HUES6 (cell line): ENCODE results near the gene LRRC17.

Experiments used
- H3K27ac ChIP-seq: 2 replicates; pipeline ENCODE4 v1.7.0; 2013; ENCODE audit warnings: low read depth, mild to moderate bottlenecking, low read length, inconsistent platforms
- H3K27me3 ChIP-seq: 2 replicates; pipeline ENCODE4 v1.6.1; 2013; ENCODE audit warnings: low read length; ENCODE audit not compliant: control insufficient read depth, insufficient read depth
- H3K36me3 ChIP-seq: 2 replicates; pipeline ENCODE4 v1.6.1; 2013; ENCODE audit warnings: low read length; ENCODE audit not compliant: control insufficient read depth, insufficient read depth
- H3K4me1 ChIP-seq: 2 replicates; pipeline ENCODE4 v1.6.1; 2013; ENCODE audit warnings: low read length; ENCODE audit not compliant: control insufficient read depth, insufficient read depth
- H3K4me3 ChIP-seq: 2 replicates; pipeline ENCODE4 v1.5.1; 2013; ENCODE audit warnings: low read depth, low read length
- H3K9ac ChIP-seq: one replicate; pipeline ENCODE4 v1.6.1; 2013; ENCODE audit warnings: mild to moderate bottlenecking, low read length
- H3K9me3 ChIP-seq: 2 replicates; pipeline ENCODE4 v1.6.1; 2013; ENCODE audit warnings: low read depth, low read length; ENCODE audit not compliant: control insufficient read depth, insufficient read depth

The LRRC17 gene, protein sequence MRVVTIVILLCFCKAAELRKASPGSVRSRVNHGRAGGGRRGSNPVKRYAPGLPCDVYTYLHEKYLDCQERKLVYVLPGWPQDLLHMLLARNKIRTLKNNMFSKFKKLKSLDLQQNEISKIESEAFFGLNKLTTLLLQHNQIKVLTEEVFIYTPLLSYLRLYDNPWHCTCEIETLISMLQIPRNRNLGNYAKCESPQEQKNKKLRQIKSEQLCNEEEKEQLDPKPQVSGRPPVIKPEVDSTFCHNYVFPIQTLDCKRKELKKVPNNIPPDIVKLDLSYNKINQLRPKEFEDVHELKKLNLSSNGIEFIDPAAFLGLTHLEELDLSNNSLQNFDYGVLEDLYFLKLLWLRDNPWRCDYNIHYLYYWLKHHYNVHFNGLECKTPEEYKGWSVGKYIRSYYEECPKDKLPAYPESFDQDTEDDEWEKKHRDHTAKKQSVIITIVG

DNA sequence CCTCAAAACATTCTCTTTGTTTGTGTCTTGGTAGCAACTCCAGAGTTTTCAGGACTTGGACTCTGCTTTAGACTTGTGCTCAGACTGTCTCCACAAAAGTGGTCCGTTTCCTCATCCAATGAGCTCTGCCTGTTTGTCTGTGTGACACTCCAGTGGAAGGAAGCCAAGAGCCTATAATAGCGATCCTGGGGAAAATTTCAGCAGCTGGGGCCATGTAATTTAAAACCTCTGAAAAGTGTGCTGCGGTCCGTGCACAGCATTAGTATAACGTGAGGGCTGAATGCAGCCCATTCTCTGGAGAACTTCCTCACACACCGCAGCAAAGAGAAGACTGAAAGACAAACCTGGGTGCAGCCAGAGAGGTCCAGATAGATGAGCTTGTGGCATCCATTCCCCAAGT lies at the start of gene LRRC17:
Gene LRRC17, plus strand, starts transcription at position 259 of the 400 bp plus-strand sequence. CDS start 20,914 bp downstream, outside the sequence.
- Histone ChIP-seq H3K27ac (no peak within 1 kb of the TSS), H3K27me3 (no peaks in the 10 kb centered on the region), H3K9me3 (no peaks in the 10 kb centered on the region), H3K9ac (no peak within 1 kb of the TSS), H3K4me1 (peaks cover 19% of the 10 kb centered on the region), H3K36me3 (no peaks in the 10 kb centered on the region; the same call in 1 of the 2 replicates), H3K4me3 (no peak within 1 kb of the TSS)

DNA sequence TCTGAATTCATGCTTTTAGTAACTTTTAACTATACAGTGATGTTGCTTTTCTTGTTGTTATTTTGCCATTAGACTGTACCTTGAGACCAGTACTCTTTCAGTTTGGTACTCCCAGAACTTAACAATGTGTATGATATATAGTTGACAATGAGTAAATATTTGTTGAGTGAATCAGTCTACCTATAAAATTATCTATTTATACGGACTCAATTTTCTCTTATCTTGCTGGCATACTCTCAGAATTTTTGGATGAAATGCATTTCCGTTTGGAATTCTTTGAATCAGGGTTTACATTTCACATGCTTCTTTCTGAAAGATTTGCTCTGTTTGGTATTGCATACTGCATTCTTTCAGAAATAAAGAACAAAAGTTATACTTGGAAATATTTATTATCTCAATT lies 47.8 kb upstream of the LRRC17 start:
- no peaks in the 10 kb centered on the region for H3K4me1 ChIP-seq
- no peak overlapping the region for H3K9ac ChIP-seq
- H3K9me3 ChIP-seq = no peaks in the 10 kb centered on the region
- H3K27ac ChIP-seq = no peak overlapping the region
- H3K27me3 ChIP-seq = no peaks in the 10 kb centered on the region
- no peak overlapping the region for H3K4me3 ChIP-seq
- no peaks in the 10 kb centered on the region; the same call in 1 of the 2 replicates for H3K36me3 ChIP-seq

DNA sequence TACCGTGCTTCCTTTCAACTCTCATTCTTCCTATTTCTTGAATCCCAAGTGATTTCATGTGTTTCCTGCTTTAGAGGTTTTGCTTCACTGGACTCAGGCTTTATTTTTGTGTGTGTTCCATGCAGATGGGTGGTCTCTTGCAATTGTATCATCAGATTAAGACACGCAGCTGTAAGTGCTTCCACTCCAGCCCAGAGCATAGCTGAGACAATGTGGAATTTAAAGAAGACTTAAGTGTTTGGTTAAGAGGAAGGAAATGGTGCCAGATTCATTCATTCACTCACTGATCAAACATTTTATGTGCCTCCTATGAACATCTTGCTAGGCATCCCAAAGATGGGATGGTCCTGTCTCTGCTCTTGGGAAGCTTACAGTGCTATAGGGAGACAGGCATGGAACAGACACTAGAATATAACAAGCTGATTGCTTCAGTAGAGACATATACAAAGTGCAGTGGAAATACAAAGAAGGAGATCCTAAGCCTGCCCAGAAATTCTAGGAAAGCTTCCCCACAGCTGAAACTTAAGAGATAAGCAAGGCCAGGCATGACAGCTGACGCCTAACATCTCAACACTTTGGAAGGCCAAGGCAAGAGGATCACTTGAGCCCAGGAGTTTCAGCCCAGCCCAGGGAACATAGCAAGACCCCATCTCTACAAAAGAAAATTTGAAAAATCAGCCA lies 46.1 kb upstream of the LRRC17 start:
- H3K9ac ChIP-seq = no peak overlapping the region
- no peak overlapping the region for H3K4me3 ChIP-seq
- H3K9me3 ChIP-seq = no peaks in the 10 kb centered on the region
- H3K36me3 ChIP-seq = no peaks in the 10 kb centered on the region; the same call in 1 of the 2 replicates
- no peaks in the 10 kb centered on the region for H3K27me3 ChIP-seq
- H3K27ac ChIP-seq = no peak overlapping the region
- H3K4me1 ChIP-seq = no peaks in the 10 kb centered on the region

DNA sequence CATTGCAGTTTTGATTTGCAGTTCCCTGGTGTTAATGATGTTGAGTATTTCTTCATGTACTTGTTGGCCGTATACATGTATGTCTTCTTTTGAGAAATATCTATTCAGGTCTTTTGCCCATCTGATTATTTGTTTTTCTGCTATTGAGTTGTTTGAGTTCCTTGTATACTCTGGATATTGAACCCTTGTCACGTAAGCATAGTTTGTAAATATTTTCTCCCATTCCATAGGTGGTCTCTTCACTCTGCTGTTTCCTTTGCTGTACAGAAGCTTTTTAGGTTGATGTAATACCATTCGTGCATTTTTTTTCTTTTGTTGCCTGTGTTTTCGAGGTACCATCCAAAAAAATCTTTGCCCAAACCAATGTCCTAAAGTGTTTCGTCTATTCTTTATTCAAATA lies 43.6 kb upstream of the LRRC17 start:
- H3K4me3 ChIP-seq = no peak overlapping the region
- no peaks in the 10 kb centered on the region; the same call in 1 of the 2 replicates for H3K36me3 ChIP-seq
- no peak overlapping the region for H3K27ac ChIP-seq
- H3K9me3 ChIP-seq = no peaks in the 10 kb centered on the region
- H3K4me1 ChIP-seq = no peaks in the 10 kb centered on the region
- H3K27me3 ChIP-seq = no peaks in the 10 kb centered on the region
- H3K9ac ChIP-seq = no peak overlapping the region

DNA sequence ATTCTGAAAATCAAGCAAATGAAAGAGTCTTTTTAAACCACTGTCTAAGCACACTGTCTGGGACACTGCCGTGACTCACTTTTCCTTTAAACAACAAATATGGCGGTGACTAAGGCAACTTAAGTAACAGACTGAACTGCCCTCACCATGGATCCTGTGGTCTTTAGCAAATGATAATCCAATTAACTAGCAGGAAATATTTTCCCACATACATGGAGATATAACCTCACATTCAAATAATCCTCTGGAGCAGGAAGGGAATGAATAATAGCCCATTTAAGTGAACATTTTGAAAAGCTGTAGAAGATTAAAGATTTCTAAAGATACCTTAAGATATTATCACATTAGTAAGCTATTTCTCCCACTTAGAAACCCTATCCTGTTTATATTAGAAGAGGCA lies 40.3 kb upstream of the LRRC17 start:
- no peaks in the 10 kb centered on the region for H3K9me3 ChIP-seq
- no peak overlapping the region for H3K4me3 ChIP-seq
- H3K9ac ChIP-seq = no peak overlapping the region
- H3K27ac ChIP-seq = no peak overlapping the region
- H3K36me3 ChIP-seq = no peaks in the 10 kb centered on the region; the same call in 1 of the 2 replicates
- no peaks in the 10 kb centered on the region for H3K27me3 ChIP-seq
- H3K4me1 ChIP-seq = peaks cover 4% of the 10 kb centered on the region; the same call in 1 of the 2 replicates

DNA sequence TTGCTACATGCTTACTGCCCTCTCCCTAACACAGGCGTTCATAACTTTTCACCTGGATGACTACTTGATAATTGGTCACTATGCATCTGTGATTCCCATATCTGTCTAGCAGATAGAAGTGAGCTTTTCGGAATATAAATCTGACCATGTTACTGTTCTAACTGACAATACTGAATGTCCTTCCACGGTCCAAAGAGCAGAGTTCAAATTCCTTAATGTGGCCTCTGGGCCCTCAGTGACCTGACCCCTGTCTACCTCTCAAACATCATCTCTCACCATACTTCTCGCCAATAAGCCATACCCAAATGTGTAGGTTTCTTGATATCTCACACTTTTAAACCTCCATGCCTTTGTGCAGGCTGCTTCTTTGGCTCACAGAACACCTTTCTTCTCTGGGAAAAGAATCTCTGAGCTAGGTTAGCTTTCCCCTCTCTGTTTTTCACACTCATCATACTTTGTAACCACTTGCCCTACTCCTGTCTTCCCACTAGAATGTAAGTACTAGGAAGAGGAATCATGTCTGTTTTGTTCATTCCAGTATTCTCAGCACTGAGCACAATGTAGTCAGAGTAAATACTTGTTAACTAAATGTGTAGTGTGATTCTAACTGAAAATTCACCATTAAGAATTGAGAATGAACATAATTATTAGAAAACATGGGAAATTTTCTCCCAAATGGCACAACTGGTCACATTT lies 39.2 kb upstream of the LRRC17 start:
- H3K27ac ChIP-seq = no peak overlapping the region

DNA sequence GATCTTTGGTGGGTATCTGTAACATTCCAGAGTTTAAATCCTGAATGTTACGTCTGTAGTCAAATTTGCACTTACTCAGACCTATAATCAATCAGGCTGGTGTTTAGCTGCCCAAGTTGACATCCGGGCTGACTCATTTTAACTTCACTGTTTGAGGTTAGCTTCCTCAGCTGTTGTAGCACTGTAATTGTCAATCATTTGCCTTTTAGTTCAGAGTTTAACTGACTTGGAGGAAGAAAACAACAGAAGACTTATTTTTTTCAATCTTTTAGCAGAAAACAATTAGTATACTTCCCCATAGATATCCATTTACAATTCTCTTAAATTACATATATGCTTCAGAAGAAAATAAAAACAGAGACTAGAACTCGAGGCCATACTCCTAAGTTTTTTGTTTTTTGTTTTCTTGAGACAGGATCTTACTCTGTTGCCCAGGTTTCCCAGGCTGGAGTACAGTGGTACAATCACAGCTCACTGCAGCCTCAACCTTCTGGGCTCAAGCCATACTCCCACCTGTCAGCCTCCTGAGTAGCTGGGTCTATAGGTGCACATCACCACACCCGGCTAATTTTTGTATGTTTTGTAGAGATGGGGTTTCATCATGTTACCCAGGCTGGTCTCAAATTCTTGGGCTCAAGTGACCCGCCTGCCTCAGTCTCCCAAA lies 38.5 kb upstream of the LRRC17 start:
- peaks cover 4% of the 10 kb centered on the region; the same call in 1 of the 2 replicates for H3K4me1 ChIP-seq
- no peak overlapping the region for H3K4me3 ChIP-seq
- H3K36me3 ChIP-seq = no peaks in the 10 kb centered on the region; the same call in 1 of the 2 replicates
- no peaks in the 10 kb centered on the region for H3K27me3 ChIP-seq
- no peak overlapping the region for H3K9ac ChIP-seq
- no peaks in the 10 kb centered on the region for H3K9me3 ChIP-seq
- H3K27ac ChIP-seq = no peak overlapping the region

More for the DNA sequence above, 39.2 kb upstream of the LRRC17 start:
- H3K36me3 ChIP-seq = no peaks in the 10 kb centered on the region; the same call in 1 of the 2 replicates
- no peaks in the 10 kb centered on the region for H3K27me3 ChIP-seq
- no peak overlapping the region for H3K9ac ChIP-seq
- no peak overlapping the region for H3K4me3 ChIP-seq
- peaks cover 4% of the 10 kb centered on the region; the same call in 1 of the 2 replicates for H3K4me1 ChIP-seq
- H3K9me3 ChIP-seq = no peaks in the 10 kb centered on the region

DNA sequence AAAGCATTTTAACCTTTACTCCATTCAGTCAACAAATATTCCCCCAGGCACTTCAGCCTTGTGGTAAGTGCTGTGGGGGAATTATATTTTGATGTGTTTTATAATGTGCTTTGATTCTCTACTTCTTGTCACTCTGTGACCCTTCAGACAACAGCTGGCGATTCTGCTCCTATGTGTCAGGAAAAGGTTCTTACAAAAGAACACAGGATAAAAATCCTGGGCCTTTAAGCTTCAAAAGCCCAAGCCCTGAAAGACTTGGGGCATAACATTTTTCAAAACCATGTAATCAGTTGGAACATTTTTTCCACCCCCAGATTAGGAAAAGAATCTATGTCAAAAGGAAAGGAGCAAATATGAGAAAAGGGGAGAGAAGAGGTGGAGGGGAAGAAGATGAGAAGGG lies 37.8 kb upstream of the LRRC17 start:
- Histone ChIP-seq H3K9me3 (no peaks in the 10 kb centered on the region), H3K27me3 (no peaks in the 10 kb centered on the region), H3K27ac (no peak overlapping the region), H3K4me1 (peaks cover 4% of the 10 kb centered on the region; the same call in 1 of the 2 replicates), H3K36me3 (no peaks in the 10 kb centered on the region; the same call in 1 of the 2 replicates), H3K9ac (no peak overlapping the region), H3K4me3 (no peak overlapping the region)

DNA sequence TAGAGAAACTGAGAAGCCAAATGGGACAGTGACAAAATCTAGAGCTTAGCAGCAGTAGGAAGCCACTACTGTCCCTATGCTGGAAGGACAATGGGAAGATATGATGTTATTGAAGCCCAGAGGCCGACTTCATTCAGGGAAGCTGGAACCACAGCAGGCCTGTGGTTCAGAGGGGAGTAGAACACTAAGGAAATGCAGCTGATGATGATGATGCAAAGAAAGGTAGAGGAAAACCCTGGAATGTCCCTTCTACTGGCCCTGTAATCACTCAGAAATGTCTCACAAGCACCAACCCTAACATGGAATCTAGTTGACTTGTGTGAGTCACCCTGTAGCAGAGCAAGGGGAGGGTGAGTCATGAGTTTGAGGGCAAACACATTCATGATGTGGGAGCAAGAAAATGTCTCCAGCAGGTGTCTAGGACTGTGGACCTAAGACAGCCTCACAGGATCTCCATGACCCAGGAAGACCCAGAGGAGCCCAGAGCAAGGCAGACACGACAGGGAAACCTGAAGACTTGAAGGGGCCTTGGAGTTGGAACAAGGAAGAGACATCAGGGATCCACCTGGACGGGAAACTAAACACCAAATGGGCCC lies 37.0 kb upstream of the LRRC17 start:
- Histone ChIP-seq H3K4me3 (no peak overlapping the region), H3K9ac (no peak overlapping the region), H3K27me3 (no peaks in the 10 kb centered on the region), H3K9me3 (no peaks in the 10 kb centered on the region), H3K4me1 (peaks cover 4% of the 10 kb centered on the region; the same call in 1 of the 2 replicates), H3K36me3 (no peaks in the 10 kb centered on the region; the same call in 1 of the 2 replicates), H3K27ac (no peak overlapping the region; the same call in 1 of the 2 replicates)
